Stimulated activated CD8-positive, alpha-beta memory T cell treated with anti-CD3 and anti-CD28 coated beads, Interleukin-15, amount 100 ng/mL, for 4 hours (primary cell): ENCODE results near the gene MXI1.
"Not testable (repeated sequence)": the region's sequence is repeated elsewhere in the genome, so short reads cannot be mapped to it uniquely, and the experiment has no call there.

Experiments
- DNase-seq, 2 donors: peaks; one replicate each; pipeline ENCODE4 v3.0.0-alpha.2; 2020; ENCODE audit warnings: low read depth in 2 of 2

The MXI1 gene

DNA sequence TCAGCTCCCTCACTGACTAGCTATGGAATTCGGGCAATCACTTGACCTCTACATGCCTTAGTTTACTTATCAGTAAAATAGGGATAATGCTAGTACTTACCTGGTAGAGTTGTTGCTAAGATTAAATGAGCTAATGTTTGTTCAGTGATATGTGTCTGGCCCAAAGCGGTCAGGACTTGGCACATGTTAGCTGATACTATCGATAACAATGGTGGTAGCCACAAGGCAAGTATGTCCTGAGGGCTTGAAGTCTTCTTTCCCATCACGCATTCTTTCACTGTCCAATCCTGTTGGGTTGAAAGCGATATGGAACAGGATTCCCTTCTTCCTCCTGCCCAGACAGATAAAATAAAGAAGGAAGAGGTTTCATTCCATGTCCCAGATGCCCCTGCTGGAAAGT lies 25.5 kb upstream of the MXI1 start:
- DNase-seq, result no peak

DNA sequence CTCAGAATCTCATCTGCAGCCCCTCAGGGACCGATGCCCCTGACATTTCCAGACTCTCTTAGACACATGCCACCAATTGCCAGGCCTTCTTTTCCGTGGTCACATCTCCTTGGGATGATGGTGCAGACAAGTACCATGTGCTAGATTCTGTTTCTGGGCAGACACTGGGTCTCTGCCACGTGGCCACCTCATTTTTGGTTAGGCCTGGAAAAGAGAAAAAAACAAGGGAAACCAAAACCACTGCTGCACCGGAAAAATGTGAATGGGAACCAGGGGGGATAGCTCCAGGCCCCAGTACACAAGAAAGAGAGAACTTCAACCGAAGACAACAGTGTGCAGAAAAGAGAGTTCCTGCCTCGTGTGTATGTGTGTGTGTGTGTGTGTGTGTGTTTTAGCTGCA lies 23.0 kb upstream of the MXI1 start:
- DNase-seq, result no peak

DNA sequence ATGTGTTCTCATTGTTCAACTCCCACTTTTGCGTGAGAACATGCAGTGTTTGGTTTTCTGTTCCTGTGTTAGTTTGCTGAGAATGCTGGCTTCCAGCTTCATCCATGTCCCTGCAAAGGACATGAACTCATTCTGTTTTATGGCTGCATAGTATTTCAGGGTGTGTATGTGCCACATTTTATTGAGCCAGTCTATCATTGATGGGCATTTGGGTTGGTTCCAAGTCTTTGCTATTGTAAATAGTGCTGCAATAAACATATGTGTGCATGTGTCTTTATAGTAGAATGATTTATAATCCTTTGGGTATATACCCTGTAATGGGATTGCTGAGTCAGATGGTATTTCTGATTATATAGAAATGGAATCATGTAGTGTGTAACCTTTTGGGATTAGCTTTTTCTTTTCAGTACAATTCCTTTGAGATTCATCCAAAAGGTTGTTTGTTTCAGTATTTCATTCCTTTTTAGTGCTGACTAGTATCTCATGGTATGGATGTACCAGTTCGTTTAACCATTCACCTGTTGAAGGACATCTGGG lies 21.7 kb upstream of the MXI1 start:
- DNase-seq, result not testable (repeated sequence)

DNA sequence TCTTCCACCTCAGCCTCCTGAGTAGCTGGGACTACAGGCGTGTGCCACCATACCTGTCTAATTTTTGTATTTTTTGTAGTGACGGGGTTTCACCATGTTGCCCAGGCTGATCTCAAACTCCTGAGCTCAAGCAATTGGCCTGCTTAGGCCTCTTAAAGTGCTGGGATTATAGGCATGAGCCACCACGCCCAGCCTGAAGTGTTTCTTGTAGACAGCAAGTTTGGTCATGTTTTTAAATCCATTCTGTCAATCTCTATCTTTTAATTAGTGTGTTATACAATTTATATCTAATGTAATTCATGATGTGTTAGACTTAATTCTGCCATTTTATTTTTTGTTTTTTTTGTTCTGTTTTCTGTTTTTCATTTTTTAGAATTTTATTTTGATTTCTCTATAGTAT lies 17.2 kb upstream of the MXI1 start:
- no peak for DNase-seq

- no peak for DNase-seq
Measured at GRCh38 chr10:110192552-110192951, 14.9 kb upstream of the MXI1 start.

DNA sequence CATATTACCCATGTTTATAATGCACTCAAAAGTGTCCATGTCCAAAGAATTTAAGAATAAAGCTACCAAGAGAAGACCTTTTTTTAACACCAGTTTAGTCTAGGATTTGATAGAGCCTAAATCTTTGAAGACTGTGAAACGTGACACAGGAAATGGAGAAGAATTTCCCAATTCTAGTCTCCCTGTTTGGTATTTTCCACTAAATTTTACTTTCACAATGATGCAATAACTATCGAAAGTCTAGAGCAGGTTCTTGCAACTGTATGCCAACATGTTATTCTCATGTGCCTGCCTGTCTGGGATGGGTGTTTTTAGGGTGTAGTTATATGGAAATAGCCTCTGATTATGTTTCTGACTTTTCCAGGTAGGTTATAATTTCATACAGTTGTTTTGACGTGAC lies 6.9 kb upstream of the MXI1 start:
- no peak for DNase-seq

DNA sequence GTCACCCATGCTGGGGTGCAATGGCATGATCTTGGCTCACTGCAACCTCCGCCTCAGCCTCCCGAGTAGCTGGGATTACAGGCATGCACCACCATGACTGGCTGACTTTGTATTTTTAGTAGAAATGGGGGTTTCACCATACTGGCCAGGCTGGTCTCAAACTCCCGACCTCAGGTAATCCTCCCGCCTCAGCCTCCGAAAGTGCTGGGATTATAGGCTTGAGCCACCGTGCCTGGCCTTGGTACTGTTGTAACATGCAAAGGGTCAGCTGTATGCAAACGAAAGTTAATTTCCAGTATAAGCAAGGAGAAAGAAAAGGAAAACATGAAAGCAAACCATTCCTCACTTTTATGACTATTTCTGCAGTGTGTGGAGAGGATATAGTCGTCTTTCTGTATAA lies 6.4 kb upstream of the MXI1 start:
- DNase-seq, result not testable (repeated sequence)

DNA sequence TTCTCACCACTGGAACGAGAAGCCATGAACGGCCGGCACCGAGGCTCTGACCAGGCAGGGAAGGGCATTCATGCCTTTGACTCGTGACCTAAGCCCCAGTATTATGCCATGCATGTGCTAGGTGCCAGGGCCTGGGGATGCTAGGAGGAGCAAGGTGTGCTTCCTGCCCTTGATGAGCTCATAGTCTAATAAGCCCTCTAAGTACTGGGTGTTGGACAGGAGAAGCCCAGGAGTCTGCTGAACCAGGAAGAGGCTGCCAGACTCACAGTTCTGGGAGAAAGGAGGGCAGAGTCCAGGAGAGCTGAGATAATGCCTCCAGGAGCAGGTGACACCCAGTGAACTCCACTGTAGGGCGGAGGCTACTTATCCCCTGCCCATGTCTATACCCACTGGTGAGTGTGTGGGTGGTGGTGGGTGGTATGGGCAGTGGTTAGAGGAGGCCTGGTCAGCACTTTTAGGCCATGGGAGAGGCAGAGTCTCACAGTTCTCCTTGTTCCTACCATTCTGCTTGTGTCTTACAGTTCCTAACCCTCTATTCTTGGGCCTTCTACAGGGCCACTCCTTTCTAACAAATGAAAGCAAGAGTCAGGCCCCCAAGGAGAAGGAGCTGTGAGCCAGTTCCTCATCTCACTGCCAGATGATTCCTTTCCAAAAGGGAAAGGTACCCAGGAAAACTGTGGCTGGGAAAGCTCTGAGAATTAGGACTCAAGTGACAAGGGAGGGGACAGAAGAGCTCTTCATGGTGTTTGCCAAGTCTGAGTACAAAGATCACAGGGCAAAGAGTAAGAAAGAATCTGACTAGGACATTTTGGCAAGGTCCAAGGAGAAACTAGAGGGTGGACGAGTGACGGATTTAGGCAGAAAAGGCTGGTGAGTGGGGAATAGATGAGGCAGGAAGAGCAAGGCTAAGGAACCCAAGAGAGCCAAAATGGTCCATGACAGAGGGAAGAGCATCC lies 3.6 kb upstream of the MXI1 start:
- no peak for DNase-seq

DNA sequence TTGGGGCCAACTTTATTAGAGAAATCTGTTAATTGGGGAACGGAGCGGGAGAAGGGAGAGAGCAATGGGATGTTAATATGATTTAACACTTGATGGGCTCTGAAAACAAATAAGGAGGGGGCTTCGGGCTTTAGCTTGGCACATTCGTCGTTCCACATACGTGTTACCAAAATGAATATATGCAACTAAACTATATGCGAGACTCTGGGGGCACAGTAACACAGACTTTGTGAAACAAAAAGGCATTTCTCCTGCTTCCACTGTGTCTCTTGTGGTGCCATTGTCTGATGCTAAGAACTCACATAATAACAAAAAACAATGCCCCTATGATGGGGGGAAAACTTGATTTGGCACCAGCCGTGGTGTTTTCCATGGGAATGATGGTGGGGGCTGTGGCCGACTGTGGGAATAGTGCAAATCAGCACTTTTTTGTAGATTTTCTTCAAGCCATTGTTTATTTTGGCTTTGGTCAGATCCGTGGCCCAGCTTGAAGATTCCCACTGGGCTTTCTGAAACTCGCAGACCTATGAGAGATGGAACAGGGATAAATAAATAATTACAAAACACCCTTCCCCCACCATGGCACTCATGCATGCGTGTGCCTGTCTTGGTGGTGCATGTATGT lies 2.2 kb upstream of the MXI1 start:
- DNase-seq, result no peak

DNA sequence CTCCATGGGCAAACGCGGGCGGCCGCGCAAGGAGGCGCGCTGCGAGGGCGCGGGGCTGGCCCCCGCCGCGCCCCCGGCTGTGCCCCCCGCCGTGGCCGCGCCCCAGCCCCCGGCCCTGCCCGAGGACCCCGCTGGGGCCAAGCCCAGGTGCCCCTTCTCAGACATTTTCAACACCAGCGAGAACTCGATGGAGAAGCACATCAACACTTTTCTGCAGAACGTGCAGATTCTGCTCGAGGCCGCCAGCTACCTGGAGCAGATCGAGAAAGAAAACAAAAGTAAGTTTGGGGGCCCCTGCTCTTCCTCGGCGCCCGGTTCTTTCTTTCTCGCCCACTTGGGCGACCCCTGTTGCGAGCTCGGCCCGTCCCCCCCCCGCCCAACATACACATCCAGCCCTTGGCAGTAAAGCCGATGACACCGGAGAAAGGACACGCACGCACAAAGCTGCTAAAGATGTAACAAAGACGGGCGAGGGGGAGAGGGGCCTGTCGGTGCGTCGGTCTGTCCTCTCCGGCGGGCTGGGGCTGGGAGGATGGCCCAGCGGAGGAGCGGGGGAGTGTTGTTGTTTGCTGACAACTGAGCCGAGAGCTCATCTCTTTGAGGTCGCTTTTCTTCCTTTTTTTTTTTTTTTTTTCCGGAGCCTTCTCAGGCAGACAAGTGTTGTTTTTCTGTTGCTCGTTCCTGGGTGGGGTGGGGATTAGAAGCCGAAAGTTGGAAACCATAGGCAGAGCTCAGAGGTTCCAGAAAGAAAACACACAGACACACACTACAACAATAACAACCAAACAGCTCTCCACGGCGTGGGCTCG lies 604 bp downstream of the MXI1 start:
- no peak for DNase-seq

DNA sequence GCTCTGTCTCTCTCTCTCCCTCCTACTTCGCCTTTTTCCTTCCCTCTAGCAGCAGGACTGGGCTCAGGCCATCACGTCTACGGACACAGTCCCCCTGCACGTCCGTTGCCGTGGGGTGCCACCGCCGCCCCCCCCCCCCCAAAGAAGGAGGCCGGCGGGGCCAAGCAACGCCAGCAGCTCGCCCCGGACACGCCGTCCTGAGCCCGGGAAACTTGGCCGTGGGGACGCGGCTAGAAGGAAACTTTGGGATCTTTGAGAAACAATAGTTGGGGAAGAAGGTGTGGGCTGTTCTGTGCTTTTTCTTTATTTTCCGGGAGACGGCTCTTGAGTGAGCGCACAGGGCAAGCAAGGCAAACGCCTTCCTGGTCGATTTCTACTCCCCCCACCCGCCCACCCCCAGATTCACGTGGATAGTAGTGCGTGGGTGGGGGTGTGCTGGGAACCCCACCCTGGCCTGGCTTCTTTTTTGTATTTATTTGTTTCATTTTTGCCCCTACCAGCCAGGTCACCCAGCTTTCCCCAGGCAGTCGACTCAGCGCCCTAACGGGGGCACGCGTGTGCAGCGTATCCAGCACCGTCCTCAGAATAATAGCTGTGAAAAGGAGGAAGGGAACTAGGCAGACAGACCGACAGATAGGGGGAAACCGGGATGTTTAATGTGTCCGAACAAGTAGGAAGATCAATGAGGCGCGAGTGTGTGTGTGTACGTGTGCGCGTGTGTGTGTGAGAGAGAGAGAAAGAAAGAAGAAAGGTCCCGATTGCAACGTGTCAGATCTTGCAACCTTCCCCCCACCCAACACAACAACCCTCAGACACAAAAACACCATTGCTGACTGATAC lies 1.4 kb downstream of the MXI1 start:
- no peak for DNase-seq

GRCh38 chr10:110209454-110209925 lies 2.1 kb downstream of the MXI1 start:
- DNase-seq, result peak in 1 of 2 donors; percentile 24

- no peak for DNase-seq
Measured at GRCh38 chr10:110209926-110210673, 2.7 kb downstream of the MXI1 start.

- DNase-seq, result peak; percentile 80 to 86
Measured at GRCh38 chr10:110210674-110211464, 3.5 kb downstream of the MXI1 start.

- no peak for DNase-seq
Measured at GRCh38 chr10:110211465-110211843, 4.0 kb downstream of the MXI1 start.

- DNase-seq, result no peak
Measured at GRCh38 chr10:110212119-110213006, 5.0 kb downstream of the MXI1 start.

GRCh38 chr10:110214371-110214826 lies 7.0 kb downstream of the MXI1 start:
- DNase-seq, result no peak
